SK-MEL-5 (cell line): ENCODE results near the gene SLC35E3. TPM values are rescaled to one million over a fixed set of nuclear protein-coding genes. Genes with fewer than 3 reads are reported as not detected.

ENCODE experiments used
- DNase-seq: peaks from one replicate; pipeline ENCODE4 v3.0.0-alpha.2; 2016; ENCODE audit warnings: low read depth, low spot score
- in situ Hi-C: cut with HindIII; loops from 2 replicates; pipeline ENCODE4 v1.10.0; 2016; ENCODE audit warnings: low sequenced_read_pairs, high pct_unique_total_duplicates, low pct_unique_long_range_greater_than_20kb
- total RNA-seq: library from RNA; depleted of rRNA; stranded (reverse); fragments of >200 nt; shearing (Covaris generic); gene quantifications from 2 replicates; pipeline ENCODE4 v1.2.3, GENCODE V29; 2014

Gene SLC35E3
- total RNA-seq, 1 experiment from 2014 or later = 8.6 TPM

DNA sequence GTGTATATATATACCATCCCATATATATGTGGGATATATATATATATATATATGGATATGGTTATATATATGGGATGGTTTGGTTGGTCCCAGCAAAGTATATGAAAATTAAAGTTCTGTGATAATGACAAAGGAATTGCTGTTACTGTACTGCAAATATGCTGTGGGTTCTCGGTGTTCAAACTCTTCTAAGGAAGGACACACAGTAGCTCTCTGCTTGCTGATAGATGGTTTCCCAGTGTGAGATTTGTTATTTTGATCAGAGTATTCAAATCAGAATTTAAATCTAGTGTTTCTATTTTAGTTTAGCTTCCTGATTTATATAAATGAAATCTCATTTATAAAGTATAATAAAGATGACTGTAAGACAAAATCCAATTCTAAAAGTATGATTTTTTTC lies 19.7 kb downstream of the SLC35E3 start:
- in situ Hi-C loops = no loop called here
- DNase-seq = no peak

- in situ Hi-C loops = no loop called here
- no peak for DNase-seq
Observed at GRCh38 chr12:68766646-68767045, 20.7 kb downstream of the SLC35E3 start.

- in situ Hi-C loops = no loop called here
- DNase-seq = no peak
Observed at GRCh38 chr12:68767191-68767590, 21.2 kb downstream of the SLC35E3 start.

GRCh38 chr12:68768431-68768939 lies 22.5 kb downstream of the SLC35E3 start:
- DNase-seq = no peak
- in situ Hi-C loops = no loop called here

GRCh38 chr12:68769941-68770340 lies 24.0 kb downstream of the SLC35E3 start:
- no peak for DNase-seq
- in situ Hi-C loops = no loop called here

- DNase-seq = no peak
- in situ Hi-C loops = no loop called here
Observed at GRCh38 chr12:68771223-68771925, 25.4 kb downstream of the SLC35E3 start.

DNA sequence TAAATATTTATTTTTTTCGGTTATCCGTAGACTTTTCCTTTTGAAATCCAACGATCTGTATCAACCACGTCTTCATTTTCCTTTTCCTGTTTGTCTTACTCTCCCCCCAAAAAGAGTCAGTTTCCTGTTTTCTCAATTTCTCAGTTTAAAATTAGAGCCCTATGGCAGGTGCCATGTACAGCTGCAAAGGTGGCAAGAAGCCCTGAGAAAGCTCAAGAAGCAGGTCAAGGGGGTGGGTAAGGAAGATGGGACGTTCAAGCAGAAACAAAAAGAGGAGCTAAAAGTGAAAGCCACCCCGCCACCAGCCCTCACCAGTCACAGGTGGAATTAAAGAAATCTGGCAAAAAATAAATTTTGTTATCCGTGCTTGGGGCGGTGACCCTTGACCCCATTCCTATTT lies 26.7 kb downstream of the SLC35E3 start:
- in situ Hi-C loops = no loop called here
- DNase-seq = no peak

- in situ Hi-C loops = no loop called here
Observed at GRCh38 chr12:68773582-68773981, 27.6 kb downstream of the SLC35E3 start.

DNA sequence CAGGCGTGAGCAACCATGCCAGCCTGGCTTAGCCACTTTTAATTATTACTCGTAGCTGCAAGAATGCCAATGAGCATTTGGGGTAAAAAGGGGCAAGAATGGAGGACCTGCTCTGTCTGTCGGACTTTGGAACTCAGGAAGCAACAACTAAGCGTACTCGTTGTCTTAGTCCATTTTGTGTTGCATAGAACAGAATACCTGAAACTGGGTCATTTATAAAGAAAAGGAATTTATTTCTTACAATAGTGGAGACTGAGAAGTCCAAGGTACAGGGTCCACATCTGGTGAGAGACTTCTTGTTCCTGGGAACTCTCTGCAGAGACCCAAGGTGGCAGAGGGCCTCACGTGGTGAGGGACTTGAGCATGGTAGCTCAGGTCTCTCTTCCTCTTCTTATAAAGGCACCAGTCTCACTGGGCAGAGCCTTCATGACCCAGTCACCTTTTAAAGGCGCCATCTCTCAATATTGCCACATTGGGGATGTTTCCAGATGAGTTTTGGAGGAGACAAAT lies 29.2 kb downstream of the SLC35E3 start:
- in situ Hi-C loops = no loop called here
- no peak for DNase-seq

More at GRCh38 chr12:68773582-68773981, 27.6 kb downstream of the SLC35E3 start:
- no peak for DNase-seq

- in situ Hi-C loops = no loop called here
- DNase-seq = no peak
Observed at GRCh38 chr12:68776976-68777610, 31.1 kb downstream of the SLC35E3 start.

GRCh38 chr12:68779280-68779679 lies 33.3 kb downstream of the SLC35E3 start:
- in situ Hi-C loops = no loop called here
- no peak for DNase-seq

- DNase-seq = peak; percentile 89
- in situ Hi-C loops = no loop called here
Observed at GRCh38 chr12:68780731-68781130, 34.8 kb downstream of the SLC35E3 start.

GRCh38 chr12:68781728-68782127 lies 35.8 kb downstream of the SLC35E3 start:
- DNase-seq = no peak
- in situ Hi-C loops = no loop called here

- no peak for DNase-seq
- in situ Hi-C loops = no loop called here
Observed at GRCh38 chr12:68784015-68784414, 38.0 kb downstream of the SLC35E3 start.

GRCh38 chr12:68785358-68785757 lies 39.4 kb downstream of the SLC35E3 start:
- in situ Hi-C loops = no loop called here
- DNase-seq = no peak

- in situ Hi-C loops = no loop called here
- DNase-seq = no peak
Observed at GRCh38 chr12:68785823-68786222, 39.8 kb downstream of the SLC35E3 start.

- in situ Hi-C loops = no loop called here
- DNase-seq = peak; percentile 8
Observed at GRCh38 chr12:68786929-68787328, 41.0 kb downstream of the SLC35E3 start.

GRCh38 chr12:68788554-68789143 lies 42.7 kb downstream of the SLC35E3 start:
- no peak for DNase-seq
- in situ Hi-C loops = no loop called here
